ENCODE data around the gene PDX1.

GRCh38 chr13:27913160-27913559 lies 6.6 kb upstream of the PDX1 start:
- no peak for TF ChIP-seq POLR2A (IDR thresholded peaks at IDR 0.05)
- TF ChIP-seq, protein P1, sequence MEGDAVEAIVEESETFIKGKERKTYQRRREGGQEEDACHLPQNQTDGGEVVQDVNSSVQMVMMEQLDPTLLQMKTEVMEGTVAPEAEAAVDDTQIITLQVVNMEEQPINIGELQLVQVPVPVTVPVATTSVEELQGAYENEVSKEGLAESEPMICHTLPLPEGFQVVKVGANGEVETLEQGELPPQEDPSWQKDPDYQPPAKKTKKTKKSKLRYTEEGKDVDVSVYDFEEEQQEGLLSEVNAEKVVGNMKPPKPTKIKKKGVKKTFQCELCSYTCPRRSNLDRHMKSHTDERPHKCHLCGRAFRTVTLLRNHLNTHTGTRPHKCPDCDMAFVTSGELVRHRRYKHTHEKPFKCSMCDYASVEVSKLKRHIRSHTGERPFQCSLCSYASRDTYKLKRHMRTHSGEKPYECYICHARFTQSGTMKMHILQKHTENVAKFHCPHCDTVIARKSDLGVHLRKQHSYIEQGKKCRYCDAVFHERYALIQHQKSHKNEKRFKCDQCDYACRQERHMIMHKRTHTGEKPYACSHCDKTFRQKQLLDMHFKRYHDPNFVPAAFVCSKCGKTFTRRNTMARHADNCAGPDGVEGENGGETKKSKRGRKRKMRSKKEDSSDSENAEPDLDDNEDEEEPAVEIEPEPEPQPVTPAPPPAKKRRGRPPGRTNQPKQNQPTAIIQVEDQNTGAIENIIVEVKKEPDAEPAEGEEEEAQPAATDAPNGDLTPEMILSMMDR (IDR thresholded peaks at IDR 0.05) = no peak
